ENCODE data around the gene GDPD5. TPM values are rescaled to one million over a fixed set of nuclear protein-coding genes. Genes with fewer than 3 reads are reported as not detected.

The GDPD5 gene
- total and polyA plus RNA-seq, 4 donors = 6.2 to 24.7 (median 12.0) TPM

GRCh38 chr11:75422248-75423231 lies 103.2 kb downstream of the GDPD5 start:
- Histone ChIP-seq H3K4me1 (ENCODE audit: control insufficient read depth in 5 of 5, insufficient read depth in 5 of 5, low read length in 5 of 5) (peaks cover 0 to 17% (median 11%) of the 10 kb centered on the region in 5 donors), H3K36me3 (ENCODE audit: control insufficient read depth in 4 of 4, insufficient read depth in 4 of 4, low read length in 4 of 4) (peaks cover 0 to 9% (median 2%) of the 10 kb centered on the region in 4 donors), H3K27ac (ENCODE audit: low read depth in 1 of 2, low read length in 1 of 2) (peak overlapping the region in 1 of 2 donors; percentile 65), H3K9ac (ENCODE audit: insufficient read depth in 1 of 2, low read length in 2 of 2) (no peak overlapping the region), H3K27me3 (ENCODE audit: control insufficient read depth in 3 of 3, insufficient read depth in 3 of 3, low read length in 2 of 3) (no peaks in the 10 kb centered on the region), H3K9me3 (ENCODE audit: control insufficient read depth in 4 of 4, insufficient read depth in 3 of 4, low read length in 3 of 4) (no peaks in the 10 kb centered on the region), H3K4me3 (no peak overlapping the region)
- TF ChIP-seq CTCF (IDR thresholded peaks at IDR 0.05; ENCODE audit: control extremely low read depth, extremely low read depth) = no peak
- ATAC-seq (ENCODE audit: insufficient read depth, low FRiP score) (peak; percentile 59), DNase-seq (peak in 2 of 3 donors; percentile 44 to 70)
- 70 to 90% methylated on average over 15 of the region's 15 CpGs for WGBS, 2 donors

GRCh38 chr11:75421902-75422247 lies 103.9 kb downstream of the GDPD5 start:
- Histone ChIP-seq H3K9ac (ENCODE audit: insufficient read depth in 1 of 2, low read length in 2 of 2) (no peak overlapping the region), H3K36me3 (ENCODE audit: control insufficient read depth in 4 of 4, insufficient read depth in 4 of 4, low read length in 4 of 4) (peaks cover 0 to 10% (median 2%) of the 10 kb centered on the region in 4 donors), H3K4me3 (no peak overlapping the region), H3K9me3 (ENCODE audit: control insufficient read depth in 4 of 4, insufficient read depth in 3 of 4, low read length in 3 of 4) (no peaks in the 10 kb centered on the region), H3K4me1 (ENCODE audit: control insufficient read depth in 5 of 5, insufficient read depth in 5 of 5, low read length in 5 of 5) (peaks cover 0 to 17% (median 11%) of the 10 kb centered on the region in 5 donors), H3K27me3 (ENCODE audit: control insufficient read depth in 3 of 3, insufficient read depth in 3 of 3, low read length in 2 of 3) (no peaks in the 10 kb centered on the region), H3K27ac (ENCODE audit: low read depth in 1 of 2, low read length in 1 of 2) (no peak overlapping the region)
- no peak for TF ChIP-seq CTCF (IDR thresholded peaks at IDR 0.05; ENCODE audit: control extremely low read depth, extremely low read depth)
- peak in 2 of 3 donors; percentile 40 to 42 for DNase-seq
- WGBS, 2 donors = 70 to 86% methylated on average over 2 of the region's 2 CpGs
- ATAC-seq (ENCODE audit: insufficient read depth, low FRiP score) = peak; percentile 20

GRCh38 chr11:75421035-75421602 lies 104.6 kb downstream of the GDPD5 start:
- H3K9me3 ChIP-seq (ENCODE audit: control insufficient read depth in 4 of 4, insufficient read depth in 3 of 4, low read length in 3 of 4) = no peaks in the 10 kb centered on the region
- 87 to 92% methylated on average over 11 of the region's 11 CpGs for WGBS, 2 donors
- H3K4me3 ChIP-seq = no peak overlapping the region
- peaks cover 0 to 17% (median 11%) of the 10 kb centered on the region in 5 donors for H3K4me1 ChIP-seq (ENCODE audit: control insufficient read depth in 5 of 5, insufficient read depth in 5 of 5, low read length in 5 of 5)
- H3K27me3 ChIP-seq (ENCODE audit: control insufficient read depth in 3 of 3, insufficient read depth in 3 of 3, low read length in 2 of 3) = no peaks in the 10 kb centered on the region
- no peak for DNase-seq
- H3K36me3 ChIP-seq (ENCODE audit: control insufficient read depth in 4 of 4, insufficient read depth in 4 of 4, low read length in 4 of 4) = peaks cover 0 to 10% (median 2%) of the 10 kb centered on the region in 4 donors
- ATAC-seq (ENCODE audit: insufficient read depth, low FRiP score) = no peak
- no peak for TF ChIP-seq CTCF (IDR thresholded peaks at IDR 0.05; ENCODE audit: control extremely low read depth, extremely low read depth)
- H3K27ac ChIP-seq (ENCODE audit: low read depth in 1 of 2, low read length in 1 of 2) = peak overlapping the region in 1 of 2 donors; percentile 34
- H3K9ac ChIP-seq (ENCODE audit: insufficient read depth in 1 of 2, low read length in 2 of 2) = no peak overlapping the region
